HEK293 (cell line): Measurements from ENCODE around the gene DNM1.

Source experiments
- GLI4 ChIP-seq: fragments of 450-650 bp; formaldehyde crosslinking; IDR thresholded peaks from 2 replicates; pipeline ENCODE4 v1.5.1; 2016; ENCODE audit warnings: missing biosample characterization, missing genetic modification characterization
- GLIS2 ChIP-seq: fragments of 450-650 bp; formaldehyde crosslinking; IDR thresholded peaks from 2 replicates; pipeline ENCODE4 v1.5.1; 2016; ENCODE audit warnings: missing biosample characterization, missing genetic modification characterization
- KLF9 ChIP-seq: fragments of 450-650 bp; formaldehyde crosslinking; IDR thresholded peaks from 2 replicates; pipeline ENCODE4 v1.5.1; 2016; ENCODE audit warnings: missing biosample characterization, missing genetic modification characterization, low read depth
- RBAK ChIP-seq: fragments of 450-650 bp; formaldehyde crosslinking; IDR thresholded peaks from 2 replicates; pipeline ENCODE4 v1.5.1; 2016; ENCODE audit warnings: missing biosample characterization, missing genetic modification characterization
- TRIM28 ChIP-seq: IDR thresholded peaks from 2 replicates; pipeline ENCODE4 v1.6.1; 2011; ENCODE audit warnings: low read length, control low read depth, borderline replicate concordance
- ZBTB20 ChIP-seq: fragments of 450-650 bp; formaldehyde crosslinking; IDR thresholded peaks from 2 replicates; pipeline ENCODE4 v1.5.1; 2016; ENCODE audit warnings: missing biosample characterization, missing genetic modification characterization
- ZFP37 ChIP-seq: fragments of 450-650 bp; formaldehyde crosslinking; IDR thresholded peaks from 2 replicates; pipeline ENCODE4 v1.5.1; 2016; ENCODE audit warnings: missing biosample characterization, missing genetic modification characterization
- ZFP41 ChIP-seq: fragments of 450-650 bp; formaldehyde crosslinking; IDR thresholded peaks from 2 replicates; pipeline ENCODE4 v1.5.1; 2016; ENCODE audit warnings: missing biosample characterization, missing genetic modification characterization, borderline replicate concordance
- ZNF112 ChIP-seq: fragments of 450-650 bp; formaldehyde crosslinking; IDR thresholded peaks from 2 replicates; pipeline ENCODE4 v1.5.0; 2017; ENCODE audit warnings: missing biosample characterization, missing genetic modification characterization
- ZNF132 ChIP-seq: fragments of 450-650 bp; formaldehyde crosslinking; IDR thresholded peaks from 2 replicates; pipeline ENCODE4 v1.5.1; 2017; ENCODE audit warnings: missing biosample characterization, missing genetic modification characterization, borderline replicate concordance
- ZNF24 ChIP-seq: fragments of 450-650 bp; formaldehyde crosslinking; IDR thresholded peaks from 2 replicates; pipeline ENCODE4 v1.5.1; 2016; ENCODE audit warnings: missing biosample characterization, missing genetic modification characterization
- ZNF266 ChIP-seq: fragments of 450-650 bp; formaldehyde crosslinking; IDR thresholded peaks from 2 replicates; pipeline ENCODE4 v1.5.1; 2016; ENCODE audit warnings: missing biosample characterization, missing genetic modification characterization, low read depth
- ZNF302 ChIP-seq: fragments of 450-650 bp; formaldehyde crosslinking; IDR thresholded peaks from 2 replicates; pipeline ENCODE4 v1.5.1; 2016; ENCODE audit warnings: missing biosample characterization, missing genetic modification characterization, low read depth
- ZNF341 ChIP-seq: fragments of 450-650 bp; formaldehyde crosslinking; IDR thresholded peaks from 2 replicates; pipeline ENCODE4; 2016; ENCODE audit warnings: low read depth, missing biosample characterization, missing genetic modification characterization
- ZNF529 ChIP-seq: fragments of 450-650 bp; formaldehyde crosslinking; IDR thresholded peaks from 2 replicates; pipeline ENCODE4 v1.5.1; 2017; ENCODE audit warnings: missing genetic modification characterization, missing biosample characterization; ENCODE audit not compliant: insufficient replicate concordance
- ZNF549 ChIP-seq: fragments of 450-650 bp; IDR thresholded peaks from 2 replicates; pipeline ENCODE4 v1.5.1; 2018; ENCODE audit warnings: missing biosample characterization, missing genetic modification characterization, mild to moderate bottlenecking, inconsistent platforms, moderate library complexity
- ZNF560 ChIP-seq: fragments of 450-650 bp; formaldehyde crosslinking; IDR thresholded peaks from 2 replicates; pipeline ENCODE4 v1.5.1; 2017; ENCODE audit warnings: missing biosample characterization, missing genetic modification characterization, borderline replicate concordance
- ZNF596 ChIP-seq: fragments of 450-650 bp; IDR thresholded peaks from 2 replicates; pipeline ENCODE4 v1.5.0; 2018; ENCODE audit warnings: missing biosample characterization, mild to moderate bottlenecking, missing genetic modification characterization, moderate library complexity
- ZNF621 ChIP-seq: fragments of 450-650 bp; formaldehyde crosslinking; IDR thresholded peaks from 2 replicates; pipeline ENCODE4 v1.5.1; 2017; ENCODE audit warnings: missing biosample characterization, missing genetic modification characterization
- ZNF654 ChIP-seq: fragments of 450-650 bp; formaldehyde crosslinking; IDR thresholded peaks from 2 replicates; pipeline ENCODE4 v1.5.1; 2016; ENCODE audit warnings: low read depth, missing biosample characterization, missing genetic modification characterization
- ZXDB ChIP-seq: fragments of 450-650 bp; formaldehyde crosslinking; IDR thresholded peaks from 2 replicates; pipeline ENCODE4 v1.5.1; 2016; ENCODE audit warnings: missing biosample characterization, missing genetic modification characterization
- TF ChIP-seq, protein P1 (sequence below): sonication (generic); formaldehyde crosslinking; IDR thresholded peaks from 2 replicates; pipeline ENCODE4 v1.8.1; 2022; ENCODE audit warnings: mild to moderate bottlenecking, moderate library complexity, missing genetic modification reagents
- TF ChIP-seq, protein P2 (sequence below): fragments of 450-650 bp; formaldehyde crosslinking; IDR thresholded peaks from 2 replicates; pipeline ENCODE4 v1.5.1; 2017; ENCODE audit warnings: missing biosample characterization, missing genetic modification characterization
- TF ChIP-seq, protein P3 (sequence below): fragments of 450-650 bp; formaldehyde crosslinking; IDR thresholded peaks from 2 replicates; pipeline ENCODE4 v1.5.1; 2017; ENCODE audit warnings: missing biosample characterization, missing genetic modification characterization
- TF ChIP-seq, protein P4 (sequence below): fragments of 450-650 bp; formaldehyde crosslinking; IDR thresholded peaks from 2 replicates; pipeline ENCODE4 v1.5.1; 2016; ENCODE audit warnings: missing biosample characterization, missing genetic modification characterization
- TF ChIP-seq, protein P5 (sequence below): fragments of 450-650 bp; formaldehyde crosslinking; IDR thresholded peaks from 2 replicates; pipeline ENCODE4 v1.5.1; 2016; ENCODE audit warnings: missing biosample characterization, missing genetic modification characterization
- TF ChIP-seq, protein P6 (sequence below): IDR thresholded peaks from 2 replicates; pipeline ENCODE4 v1.6.1; 2011; ENCODE audit warnings: mild to moderate bottlenecking, low read depth, low read length, borderline replicate concordance
- TF ChIP-seq, protein P7 (sequence below): fragments of 450-650 bp; formaldehyde crosslinking; IDR thresholded peaks from 2 replicates; pipeline ENCODE4 v1.5.1; 2016; ENCODE audit warnings: missing biosample characterization, missing genetic modification characterization

DNM1 gene

DNA sequence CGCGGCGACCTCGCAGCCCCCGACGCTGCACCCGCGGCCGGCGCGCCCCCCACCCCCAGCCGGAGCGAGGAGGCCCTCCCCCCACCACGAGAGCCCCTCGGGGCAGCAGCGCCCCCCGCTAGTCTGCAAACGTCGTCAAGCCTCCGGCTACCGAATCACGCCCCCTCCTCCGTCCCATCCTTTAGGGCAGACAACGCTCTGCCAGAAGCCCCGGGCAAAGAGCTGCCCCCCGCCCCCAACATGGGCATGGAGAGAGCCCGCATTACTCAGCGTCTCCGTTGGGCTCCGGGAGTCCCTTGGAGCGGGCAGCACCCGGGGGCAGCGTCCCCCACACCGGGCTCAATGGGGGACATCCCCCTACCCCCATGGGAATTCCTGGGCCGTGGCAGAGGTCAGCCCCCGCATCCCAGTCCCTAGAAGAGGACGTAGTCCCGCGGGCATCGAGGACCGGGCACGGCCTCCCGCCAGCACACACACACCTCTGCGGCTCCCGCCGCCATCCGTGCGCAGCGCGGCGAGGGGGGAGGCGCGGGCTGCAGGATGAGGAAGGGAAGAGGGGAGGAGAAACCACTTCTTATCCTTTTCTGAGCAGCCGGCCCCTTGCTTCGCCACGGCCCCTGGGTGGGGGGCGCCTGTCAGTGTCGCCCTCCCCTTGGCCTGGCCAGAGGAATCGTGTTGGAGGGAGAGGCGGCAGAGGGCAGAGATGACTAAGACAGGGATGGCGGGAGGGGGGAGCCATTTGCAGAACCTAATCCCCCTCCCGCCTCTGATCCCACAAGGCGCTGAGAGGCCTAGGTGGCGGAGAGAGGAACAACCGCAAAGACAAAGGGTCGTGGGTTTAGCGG is 750 bp downstream of the DNM1 start (continued):
- TF ChIP-seq ZNF621 (tag by site-specific recombination), result no peak
- no peak for TF ChIP-seq ZNF302 (tag by site-specific recombination)
- TF ChIP-seq, protein P1, sequence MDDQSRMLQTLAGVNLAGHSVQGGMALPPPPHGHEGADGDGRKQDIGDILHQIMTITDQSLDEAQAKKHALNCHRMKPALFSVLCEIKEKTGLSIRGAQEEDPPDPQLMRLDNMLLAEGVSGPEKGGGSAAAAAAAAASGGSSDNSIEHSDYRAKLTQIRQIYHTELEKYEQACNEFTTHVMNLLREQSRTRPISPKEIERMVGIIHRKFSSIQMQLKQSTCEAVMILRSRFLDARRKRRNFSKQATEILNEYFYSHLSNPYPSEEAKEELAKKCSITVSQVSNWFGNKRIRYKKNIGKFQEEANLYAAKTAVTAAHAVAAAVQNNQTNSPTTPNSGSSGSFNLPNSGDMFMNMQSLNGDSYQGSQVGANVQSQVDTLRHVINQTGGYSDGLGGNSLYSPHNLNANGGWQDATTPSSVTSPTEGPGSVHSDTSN (CRISPR knock-in tag), result 0 out of 2 replicates have a peak, but pooled peaks have one; percentile 48
- TF ChIP-seq ZNF549 (tag by site-specific recombination), result no peak
- TF ChIP-seq ZNF560 (tag by site-specific recombination), result no peak
- TF ChIP-seq, protein P2, sequence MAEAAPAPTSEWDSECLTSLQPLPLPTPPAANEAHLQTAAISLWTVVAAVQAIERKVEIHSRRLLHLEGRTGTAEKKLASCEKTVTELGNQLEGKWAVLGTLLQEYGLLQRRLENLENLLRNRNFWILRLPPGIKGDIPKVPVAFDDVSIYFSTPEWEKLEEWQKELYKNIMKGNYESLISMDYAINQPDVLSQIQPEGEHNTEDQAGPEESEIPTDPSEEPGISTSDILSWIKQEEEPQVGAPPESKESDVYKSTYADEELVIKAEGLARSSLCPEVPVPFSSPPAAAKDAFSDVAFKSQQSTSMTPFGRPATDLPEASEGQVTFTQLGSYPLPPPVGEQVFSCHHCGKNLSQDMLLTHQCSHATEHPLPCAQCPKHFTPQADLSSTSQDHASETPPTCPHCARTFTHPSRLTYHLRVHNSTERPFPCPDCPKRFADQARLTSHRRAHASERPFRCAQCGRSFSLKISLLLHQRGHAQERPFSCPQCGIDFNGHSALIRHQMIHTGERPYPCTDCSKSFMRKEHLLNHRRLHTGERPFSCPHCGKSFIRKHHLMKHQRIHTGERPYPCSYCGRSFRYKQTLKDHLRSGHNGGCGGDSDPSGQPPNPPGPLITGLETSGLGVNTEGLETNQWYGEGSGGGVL (tag by site-specific recombination), result peak; percentile 98
- peak; percentile 98 for TF ChIP-seq ZNF341 (tag by site-specific recombination)
- TF ChIP-seq ZNF112, result no peak
- peak; percentile 95 for TF ChIP-seq GLIS2 (tag by site-specific recombination)
- TF ChIP-seq ZNF596, result no peak
- TF ChIP-seq, protein P3, sequence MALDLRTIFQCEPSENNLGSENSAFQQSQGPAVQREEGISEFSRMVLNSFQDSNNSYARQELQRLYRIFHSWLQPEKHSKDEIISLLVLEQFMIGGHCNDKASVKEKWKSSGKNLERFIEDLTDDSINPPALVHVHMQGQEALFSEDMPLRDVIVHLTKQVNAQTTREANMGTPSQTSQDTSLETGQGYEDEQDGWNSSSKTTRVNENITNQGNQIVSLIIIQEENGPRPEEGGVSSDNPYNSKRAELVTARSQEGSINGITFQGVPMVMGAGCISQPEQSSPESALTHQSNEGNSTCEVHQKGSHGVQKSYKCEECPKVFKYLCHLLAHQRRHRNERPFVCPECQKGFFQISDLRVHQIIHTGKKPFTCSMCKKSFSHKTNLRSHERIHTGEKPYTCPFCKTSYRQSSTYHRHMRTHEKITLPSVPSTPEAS (tag by site-specific recombination), result 0 out of 2 replicates have a peak, but pooled peaks have one; percentile 7
- TF ChIP-seq RBAK (tag by site-specific recombination), result no peak
- TF ChIP-seq ZNF132, result no peak
- TF ChIP-seq ZFP37 (tag by site-specific recombination), result no peak
- TF ChIP-seq TRIM28, result no peak
- TF ChIP-seq GLI4 (tag by site-specific recombination), result no peak
- TF ChIP-seq ZNF24 (tag by site-specific recombination), result no peak; the same call in 1 of the 2 replicates
- TF ChIP-seq, protein P4, sequence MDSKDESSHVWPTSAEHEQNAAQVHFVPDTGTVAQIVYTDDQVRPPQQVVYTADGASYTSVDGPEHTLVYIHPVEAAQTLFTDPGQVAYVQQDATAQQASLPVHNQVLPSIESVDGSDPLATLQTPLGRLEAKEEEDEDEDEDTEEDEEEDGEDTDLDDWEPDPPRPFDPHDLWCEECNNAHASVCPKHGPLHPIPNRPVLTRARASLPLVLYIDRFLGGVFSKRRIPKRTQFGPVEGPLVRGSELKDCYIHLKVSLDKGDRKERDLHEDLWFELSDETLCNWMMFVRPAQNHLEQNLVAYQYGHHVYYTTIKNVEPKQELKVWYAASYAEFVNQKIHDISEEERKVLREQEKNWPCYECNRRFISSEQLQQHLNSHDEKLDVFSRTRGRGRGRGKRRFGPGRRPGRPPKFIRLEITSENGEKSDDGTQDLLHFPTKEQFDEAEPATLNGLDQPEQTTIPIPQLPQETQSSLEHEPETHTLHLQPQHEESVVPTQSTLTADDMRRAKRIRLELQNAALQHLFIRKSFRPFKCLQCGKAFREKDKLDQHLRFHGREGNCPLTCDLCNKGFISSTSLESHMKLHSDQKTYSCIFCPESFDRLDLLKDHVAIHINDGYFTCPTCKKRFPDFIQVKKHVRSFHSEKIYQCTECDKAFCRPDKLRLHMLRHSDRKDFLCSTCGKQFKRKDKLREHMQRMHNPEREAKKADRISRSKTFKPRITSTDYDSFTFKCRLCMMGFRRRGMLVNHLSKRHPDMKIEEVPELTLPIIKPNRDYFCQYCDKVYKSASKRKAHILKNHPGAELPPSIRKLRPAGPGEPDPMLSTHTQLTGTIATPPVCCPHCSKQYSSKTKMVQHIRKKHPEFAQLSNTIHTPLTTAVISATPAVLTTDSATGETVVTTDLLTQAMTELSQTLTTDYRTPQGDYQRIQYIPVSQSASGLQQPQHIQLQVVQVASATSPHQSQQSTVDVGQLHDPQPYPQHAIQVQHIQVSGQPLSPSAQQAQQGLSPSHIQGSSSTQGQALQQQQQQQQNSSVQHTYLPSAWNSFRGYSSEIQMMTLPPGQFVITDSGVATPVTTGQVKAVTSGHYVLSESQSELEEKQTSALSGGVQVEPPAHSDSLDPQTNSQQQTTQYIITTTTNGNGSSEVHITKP (tag by site-specific recombination), result peak; percentile 88
- no peak for TF ChIP-seq ZNF266 (tag by site-specific recombination)
- peak; percentile 60 for TF ChIP-seq ZXDB (tag by site-specific recombination)
- TF ChIP-seq ZNF654 (tag by site-specific recombination), result no peak
- TF ChIP-seq, protein P5, sequence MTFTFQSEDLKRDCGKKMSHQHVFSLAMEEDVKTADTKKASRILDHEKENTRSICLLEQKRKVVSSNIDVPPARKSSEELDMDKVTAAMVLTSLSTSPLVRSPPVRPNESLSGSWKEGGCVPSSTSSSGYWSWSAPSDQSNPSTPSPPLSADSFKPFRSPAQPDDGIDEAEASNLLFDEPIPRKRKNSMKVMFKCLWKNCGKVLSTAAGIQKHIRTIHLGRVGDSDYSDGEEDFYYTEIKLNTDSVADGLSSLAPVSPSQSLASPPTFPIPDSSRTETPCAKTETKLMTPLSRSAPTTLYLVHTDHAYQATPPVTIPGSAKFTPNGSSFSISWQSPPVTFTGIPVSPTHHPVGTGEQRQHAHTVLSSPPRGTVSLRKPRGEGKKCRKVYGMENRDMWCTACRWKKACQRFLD (tag by site-specific recombination), result no peak
- TF ChIP-seq ZNF529 (tag by site-specific recombination), result no peak
- TF ChIP-seq, protein P6, sequence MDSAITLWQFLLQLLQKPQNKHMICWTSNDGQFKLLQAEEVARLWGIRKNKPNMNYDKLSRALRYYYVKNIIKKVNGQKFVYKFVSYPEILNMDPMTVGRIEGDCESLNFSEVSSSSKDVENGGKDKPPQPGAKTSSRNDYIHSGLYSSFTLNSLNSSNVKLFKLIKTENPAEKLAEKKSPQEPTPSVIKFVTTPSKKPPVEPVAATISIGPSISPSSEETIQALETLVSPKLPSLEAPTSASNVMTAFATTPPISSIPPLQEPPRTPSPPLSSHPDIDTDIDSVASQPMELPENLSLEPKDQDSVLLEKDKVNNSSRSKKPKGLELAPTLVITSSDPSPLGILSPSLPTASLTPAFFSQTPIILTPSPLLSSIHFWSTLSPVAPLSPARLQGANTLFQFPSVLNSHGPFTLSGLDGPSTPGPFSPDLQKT, result no peak
- TF ChIP-seq KLF9 (tag by site-specific recombination), result peak; percentile 33; the same call in 1 of the 2 replicates
- TF ChIP-seq ZBTB20 (tag by site-specific recombination), result peak; percentile 42; the same call in 1 of the 2 replicates
- TF ChIP-seq, protein P7, sequence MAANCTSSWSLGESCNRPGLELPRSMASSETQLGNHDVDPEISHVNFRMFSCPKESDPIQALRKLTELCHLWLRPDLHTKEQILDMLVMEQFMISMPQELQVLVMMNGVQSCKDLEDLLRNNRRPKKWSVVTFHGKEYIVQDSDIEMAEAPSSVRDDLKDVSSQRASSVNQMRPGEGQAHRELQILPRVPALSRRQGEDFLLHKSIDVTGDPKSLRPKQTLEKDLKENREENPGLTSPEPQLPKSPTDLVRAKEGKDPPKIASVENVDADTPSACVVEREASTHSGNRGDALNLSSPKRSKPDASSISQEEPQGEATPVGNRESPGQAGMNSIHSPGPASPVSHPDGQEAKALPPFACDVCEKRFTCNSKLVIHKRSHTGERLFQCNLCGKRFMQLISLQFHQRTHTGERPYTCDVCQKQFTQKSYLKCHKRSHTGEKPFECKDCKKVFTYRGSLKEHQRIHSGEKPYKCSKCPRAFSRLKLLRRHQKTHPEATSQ (tag by site-specific recombination), result no peak
- TF ChIP-seq ZFP41 (tag by site-specific recombination), result no peak
